GM21423 (cell line): ENCODE data around the gene CELF4.

ENCODE experiments used
- ATAC-seq: cut with Tn5 transposase; IDR thresholded peaks from one replicate; pipeline ENCODE4 v1.9.1; 2021; ENCODE audit warnings: mild to moderate bottlenecking, moderate library complexity; ENCODE audit not compliant: unreplicated experiment

CELF4 gene

DNA sequence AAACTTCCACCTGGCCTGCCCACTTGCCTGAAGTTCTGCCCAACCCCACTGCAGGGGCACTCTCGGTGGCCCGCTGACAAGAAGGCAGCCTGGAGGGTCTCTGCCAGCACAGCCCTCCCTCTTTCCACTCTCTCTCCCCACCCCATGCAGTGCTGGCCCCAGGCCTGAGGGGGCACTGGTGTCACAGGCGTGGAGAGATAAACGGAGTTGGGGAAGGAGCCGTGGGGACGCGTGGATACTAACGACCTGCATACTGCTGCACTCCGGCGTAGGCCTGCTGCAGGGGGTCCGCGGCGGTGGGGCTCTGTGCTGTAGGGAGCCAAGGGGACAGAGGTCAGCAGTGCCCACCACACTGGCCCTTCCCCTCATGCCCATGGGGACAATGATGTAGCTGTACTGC, 299.3 kb downstream of the CELF4 start:
- ATAC-seq: no peak

DNA sequence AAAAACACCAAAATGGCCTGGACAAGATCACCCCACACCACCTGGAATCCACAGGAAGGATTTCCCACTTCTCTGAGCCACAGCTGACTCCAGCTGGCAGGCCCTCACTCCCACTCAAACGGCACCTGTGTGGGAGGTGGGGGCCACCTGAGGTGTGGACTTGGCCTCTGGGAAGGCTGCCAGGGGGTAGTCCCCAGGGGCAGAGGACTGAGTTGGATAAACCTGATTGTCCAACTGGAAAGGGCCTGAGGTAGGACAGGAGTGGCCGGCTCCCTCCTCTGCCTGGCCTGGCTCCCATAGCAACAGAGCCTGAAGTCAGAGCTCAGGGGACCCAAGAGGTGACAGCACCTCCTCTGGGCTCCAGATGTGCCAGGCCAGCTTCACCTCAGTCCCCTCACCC, 300.2 kb downstream of the CELF4 start:
- ATAC-seq: no peak

DNA sequence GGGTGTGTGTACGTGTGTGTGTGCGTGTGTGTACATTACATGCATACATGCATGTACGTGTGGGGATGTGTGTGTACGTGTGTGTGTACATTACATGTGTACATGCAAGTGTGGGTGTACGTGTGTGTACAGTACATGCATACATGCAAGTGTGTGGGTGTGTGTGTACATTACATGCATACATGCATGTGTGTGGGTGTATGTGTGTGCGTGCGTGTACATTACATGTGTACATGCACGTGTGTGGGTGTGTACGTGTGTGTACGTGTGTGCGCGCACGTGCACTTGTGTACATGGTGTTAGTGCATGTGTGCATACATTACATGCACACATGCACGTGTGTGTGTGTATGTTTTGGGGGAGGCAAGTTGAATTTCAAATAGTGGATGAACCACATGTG, 300.6 kb downstream of the CELF4 start:
- ATAC-seq: no peak

DNA sequence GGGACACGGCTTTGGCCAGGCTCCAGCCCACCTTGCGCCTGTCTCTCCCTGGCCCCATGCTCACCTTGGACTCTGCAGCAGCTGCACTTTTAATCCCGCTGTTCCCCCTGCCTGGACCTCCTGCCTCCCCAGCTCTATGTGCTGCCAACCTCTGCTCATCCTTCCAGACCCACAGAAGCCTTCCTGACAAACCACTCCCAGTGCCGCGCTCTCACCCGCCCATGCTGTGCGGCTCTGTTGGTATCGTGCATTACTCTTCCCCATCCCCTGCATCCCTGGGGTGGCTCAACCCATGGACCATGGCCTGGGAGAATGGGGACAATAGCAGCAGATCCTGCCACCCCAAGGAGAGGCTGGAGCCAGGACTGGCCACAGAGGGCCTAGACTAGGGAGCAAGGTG, 303.6 kb downstream of the CELF4 start:
- no peak for ATAC-seq

DNA sequence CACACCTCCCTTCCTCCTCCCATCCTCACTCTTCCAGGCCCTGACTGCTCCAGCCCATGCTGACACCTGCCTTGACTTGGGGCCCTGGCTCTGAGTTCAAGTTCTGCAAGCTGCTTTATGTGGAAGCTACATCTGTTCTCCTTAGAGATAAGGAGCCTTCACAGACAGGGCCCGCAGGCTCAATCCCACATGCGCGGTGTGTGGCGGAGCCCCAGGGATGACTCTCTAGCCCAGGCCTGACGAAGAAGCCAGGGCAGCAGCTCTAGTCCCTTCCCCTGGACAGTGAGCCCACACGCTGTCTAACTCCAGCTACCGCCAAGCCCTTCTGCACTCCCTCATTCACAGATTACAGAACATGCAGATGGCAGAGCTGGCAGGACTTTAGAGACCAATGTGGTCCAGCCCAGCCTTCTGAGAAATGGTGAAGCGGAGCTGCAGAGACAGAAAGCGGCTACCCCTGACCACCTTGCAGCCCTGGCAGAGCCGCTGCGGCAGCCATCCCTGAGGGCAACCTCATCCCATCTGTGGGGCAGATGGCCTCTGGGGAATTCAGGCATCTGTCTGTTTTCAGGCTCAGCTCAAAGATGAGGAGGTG, 304.3 kb downstream of the CELF4 start:
- ATAC-seq: no peak

DNA sequence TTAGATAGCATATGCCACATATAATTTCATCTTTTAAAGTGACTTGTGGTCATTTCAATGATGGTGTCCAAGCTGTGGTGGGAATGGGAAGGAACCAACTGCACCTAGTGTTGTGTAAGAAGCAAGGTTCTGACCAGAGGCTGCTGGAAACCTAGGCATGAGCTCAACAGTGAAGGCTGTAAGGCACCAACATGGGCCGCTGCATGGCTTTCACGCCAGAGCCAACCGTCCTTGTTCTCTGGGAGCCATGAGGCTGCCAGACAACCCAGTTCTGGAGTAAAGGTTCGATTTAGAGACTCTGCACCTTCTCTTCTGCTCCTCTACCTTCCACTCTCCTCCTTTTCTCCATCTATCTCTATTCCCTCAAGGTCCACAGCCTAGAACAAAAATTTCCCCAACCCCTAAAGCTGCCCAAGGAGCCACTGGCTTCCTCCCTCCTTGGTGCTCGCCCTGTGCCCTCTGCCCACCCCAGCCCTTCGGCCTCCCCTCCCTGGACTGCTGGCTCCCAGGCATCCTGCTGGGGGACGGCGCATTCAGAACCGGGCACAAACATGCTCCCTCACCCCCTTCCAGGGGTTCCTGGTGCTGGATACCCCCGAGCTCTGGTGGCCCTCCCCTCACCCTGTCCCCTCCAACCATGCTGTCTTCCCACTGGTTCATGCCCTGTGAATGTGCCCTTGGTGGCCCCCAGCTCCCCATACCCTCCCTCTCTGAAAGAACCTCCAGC, 305.1 kb downstream of the CELF4 start:
- no peak for ATAC-seq

DNA sequence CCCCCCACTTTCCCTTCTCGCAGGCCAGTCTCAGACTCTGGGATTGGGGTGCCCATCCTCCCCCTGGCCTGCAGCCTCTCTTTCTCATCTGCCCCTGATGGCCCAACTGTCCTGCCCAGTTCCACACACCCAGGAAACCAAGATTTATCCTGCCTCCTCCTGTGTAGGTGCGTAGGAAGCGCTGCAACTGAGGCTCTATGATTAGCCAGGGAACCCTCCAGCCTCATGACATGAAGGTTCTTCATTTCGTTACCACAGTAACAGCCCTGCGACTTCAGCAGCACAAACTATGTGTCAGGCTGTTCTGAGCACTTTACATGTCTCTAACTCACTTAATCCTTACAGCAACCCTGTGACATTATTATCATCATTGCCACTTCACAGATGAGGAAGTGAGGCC, 305.9 kb downstream of the CELF4 start:
- no peak for ATAC-seq

DNA sequence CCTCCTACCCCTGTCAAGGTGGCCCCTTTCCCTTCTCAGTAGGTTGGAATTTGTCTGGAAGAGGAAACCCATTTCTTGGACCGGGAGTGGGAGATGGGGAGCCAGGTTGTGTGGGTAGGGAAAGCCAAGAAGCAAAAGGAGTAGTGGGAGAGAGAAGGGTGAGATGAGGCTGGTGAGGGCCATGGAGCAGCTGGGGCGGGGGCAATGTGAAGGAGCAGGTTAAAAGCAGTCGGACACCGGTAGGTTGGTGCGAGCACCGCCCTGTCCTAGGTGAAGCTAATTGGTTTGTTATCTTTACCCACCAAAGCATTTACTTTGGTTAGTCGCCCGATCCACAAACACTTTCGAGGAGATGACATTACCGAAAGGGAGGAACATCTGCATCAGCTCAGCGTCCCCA, 306.8 kb downstream of the CELF4 start:
- ATAC-seq: no peak

DNA sequence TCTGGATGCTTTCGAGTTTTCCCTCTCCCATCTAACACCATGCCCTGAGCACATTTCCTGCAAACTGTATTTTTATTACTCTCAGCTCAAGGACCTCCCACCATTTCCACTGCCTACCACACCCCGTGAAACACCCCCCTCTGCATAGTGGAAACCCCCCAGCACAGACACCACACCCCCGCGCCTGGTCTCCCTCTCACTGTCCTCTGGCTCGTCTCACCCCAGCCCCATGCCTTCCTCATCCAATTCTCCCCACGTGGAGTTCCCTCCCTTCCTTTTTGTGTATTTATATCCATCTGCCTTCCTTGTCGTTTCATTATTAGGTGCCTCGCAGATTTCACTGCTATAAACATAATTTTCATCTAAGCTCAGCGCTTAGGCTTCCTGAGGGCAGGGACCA, 307.5 kb downstream of the CELF4 start:
- ATAC-seq: no peak

DNA sequence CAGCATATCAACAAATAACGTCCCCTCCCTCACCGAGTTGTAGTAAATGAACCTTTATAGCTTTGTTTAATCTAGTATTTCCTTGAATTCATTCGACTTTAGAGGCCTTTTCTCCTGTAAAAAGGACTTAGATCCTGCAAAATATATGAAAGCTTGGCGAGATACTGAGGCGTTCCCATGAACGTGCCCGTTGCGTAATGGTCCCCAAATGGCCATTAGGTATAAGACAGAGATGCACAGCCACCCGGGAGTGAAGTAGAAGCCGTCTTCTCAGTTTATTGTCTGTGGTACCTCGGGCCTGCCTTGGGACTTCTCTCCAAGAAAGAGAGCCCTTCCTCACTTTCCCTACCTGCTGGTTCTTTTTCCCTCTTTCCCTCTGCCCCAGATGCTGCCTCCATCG, 310.6 kb downstream of the CELF4 start:
- no peak for ATAC-seq

DNA sequence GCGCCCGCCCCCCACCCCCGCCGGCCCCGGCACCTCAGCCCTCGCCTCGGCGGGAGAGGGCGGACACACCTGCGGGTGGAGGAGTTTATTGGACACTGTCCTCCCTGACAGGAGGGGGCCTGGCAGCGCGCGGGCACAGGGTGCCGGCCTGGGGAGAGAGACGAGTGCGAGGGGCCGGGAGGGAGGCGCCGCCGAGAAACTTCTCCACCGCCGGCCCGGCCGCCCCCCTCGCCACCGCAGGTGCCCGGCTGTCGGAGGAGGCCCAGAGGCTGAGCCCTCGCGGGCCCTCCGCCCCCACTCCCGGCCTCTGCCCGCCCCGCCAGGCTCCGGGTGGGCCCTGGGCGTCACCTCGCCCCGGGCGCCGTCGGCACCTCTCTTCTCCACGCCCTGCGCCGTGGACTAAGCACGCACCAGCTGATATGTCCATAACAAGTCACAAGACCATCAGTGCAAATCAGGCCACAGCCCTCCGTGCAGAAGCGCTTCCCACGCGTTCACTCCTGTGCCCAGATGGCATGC, 311.3 kb downstream of the CELF4 start:
- ATAC-seq: no peak

DNA sequence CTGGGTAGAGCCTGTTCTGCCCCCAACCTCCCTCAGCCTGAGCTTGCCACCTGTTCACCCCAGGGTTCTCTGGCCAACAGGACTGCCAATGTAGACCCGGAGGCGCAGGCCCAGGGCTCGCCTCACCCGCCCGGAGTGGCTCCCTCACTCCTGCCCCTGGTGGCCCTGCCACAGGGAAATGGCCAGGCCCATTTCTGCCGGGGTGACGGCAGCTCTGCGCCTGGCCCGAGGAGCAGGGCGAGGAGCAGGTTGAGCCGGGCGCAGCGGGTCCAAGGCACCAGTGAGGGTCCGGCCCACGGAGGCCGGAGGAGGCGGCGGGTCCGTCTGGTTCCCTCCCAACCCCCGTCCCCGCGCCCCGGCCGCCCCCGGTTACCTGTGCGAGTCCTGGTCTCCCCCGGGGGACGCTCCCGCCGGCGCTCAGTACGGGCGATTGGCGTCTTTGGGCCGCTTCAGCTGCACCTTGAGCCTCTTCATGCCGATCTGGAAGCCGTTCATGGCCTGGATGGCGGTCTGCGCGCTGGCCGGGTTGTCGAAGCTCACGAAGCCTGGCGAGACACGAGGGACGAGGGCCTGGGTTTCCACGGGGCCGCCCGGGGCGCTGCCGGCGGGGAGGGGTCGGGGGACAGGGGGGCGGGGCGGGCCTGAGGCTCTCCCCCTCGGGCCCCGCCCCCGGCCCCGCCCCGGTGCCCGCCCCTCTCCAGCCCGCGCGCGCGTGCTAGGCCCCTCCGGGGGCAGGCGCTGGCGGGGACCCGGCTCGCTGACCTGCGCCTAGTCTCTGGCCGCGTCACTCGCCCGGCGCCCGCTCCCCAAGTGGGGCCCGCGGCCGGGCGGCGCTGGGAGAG, 312.0 kb downstream of the CELF4 start:
- ATAC-seq: no peak

DNA sequence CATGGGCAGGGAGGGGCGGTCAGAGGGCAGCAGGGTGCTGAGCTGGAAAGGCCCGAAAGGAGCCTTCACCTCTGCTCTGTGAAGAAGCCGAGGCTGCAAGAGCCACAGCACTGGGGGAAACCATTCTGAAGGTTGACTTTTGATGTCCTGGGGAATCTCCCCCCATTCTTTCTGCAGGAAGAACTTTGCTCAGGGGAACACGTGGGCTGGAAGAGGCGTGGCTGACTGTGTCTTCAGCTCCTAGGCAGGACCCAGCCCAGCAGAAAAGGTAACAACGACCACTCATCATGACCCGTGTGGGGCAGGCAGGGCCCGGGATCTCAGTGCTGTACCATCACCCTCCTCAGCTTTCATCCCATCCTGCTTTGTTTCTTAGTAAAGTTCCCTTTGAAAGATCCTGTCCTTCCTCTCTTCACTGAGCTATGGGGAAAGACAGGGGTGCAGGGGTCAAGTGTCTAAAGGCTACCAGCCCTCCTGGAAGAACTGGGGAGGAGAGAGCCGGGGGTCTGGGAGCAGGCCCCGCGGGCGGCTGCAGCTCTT, 312.7 kb downstream of the CELF4 start:
- no peak for ATAC-seq

DNA sequence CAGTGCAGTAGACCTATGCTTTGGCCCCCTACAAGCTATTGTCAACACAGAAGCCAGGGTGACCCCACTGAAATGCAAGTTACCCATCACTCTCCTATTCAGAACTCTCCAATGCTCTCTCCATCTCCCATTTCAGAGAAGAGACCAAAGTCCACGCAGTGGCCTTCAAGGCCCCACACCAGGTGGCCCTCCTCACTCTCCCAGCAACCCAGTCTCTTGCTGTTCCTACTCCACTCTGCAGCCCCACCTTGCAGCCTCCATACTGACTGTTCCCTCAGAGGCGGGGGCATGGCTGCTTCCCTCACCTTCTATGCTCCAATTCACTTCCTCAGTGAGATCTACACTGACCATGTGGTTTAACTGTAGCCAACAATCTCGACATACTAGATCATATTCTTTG, 313.3 kb downstream of the CELF4 start:
- ATAC-seq: no peak

DNA sequence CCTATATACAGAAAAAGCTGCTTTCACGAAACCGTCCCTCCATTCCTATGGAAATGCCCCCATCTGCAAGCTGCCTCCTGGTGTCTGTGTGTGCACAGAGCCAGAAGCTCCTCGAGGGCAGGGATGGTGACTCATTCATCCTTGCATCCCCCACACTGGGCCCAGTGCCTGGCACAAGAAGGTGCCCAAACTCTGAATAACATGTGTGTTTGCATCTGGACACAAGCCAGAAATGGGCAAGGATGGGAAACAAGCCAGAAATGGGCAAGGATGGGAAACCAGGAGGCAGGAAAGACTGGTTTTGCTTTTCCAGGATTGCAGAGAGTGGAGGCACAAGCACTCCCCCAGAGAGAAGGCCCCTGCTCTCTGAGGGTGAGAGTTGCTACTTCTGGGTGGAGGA, 313.9 kb downstream of the CELF4 start:
- no peak for ATAC-seq

DNA sequence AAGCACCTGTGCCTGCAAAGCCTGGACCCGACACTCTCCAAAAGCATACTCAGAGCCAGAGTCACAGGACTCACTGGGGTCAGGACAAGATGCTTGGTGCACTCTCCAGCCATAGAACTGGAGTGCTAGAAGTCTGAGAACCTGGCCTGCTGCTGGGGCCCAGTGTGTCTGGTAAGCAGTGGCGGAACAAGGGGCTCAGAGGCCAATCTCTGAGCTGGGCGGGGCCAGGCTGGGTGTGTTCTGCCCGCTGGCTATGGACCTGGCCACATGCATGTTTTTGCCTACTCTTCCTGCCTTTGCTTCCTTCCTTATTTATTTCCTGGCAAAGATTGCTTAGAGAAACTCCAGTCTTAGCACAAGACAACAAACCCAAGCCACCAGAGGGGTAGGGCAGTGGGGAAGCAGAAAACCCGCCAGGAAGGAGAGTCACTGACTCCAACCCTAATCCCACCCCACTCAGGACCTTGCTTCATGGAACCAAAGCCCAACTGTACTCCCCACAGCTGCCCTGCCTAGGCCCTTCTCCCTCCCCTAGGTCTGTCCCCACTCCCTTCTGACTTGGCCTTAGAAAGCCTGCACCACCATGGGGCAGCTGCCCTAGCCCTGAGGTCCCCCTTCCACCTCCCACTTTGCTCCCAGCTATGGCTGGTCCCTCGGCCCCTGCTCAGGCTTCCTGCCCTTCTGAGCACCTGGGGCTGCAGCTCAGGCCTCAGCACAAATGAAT, 315.5 kb downstream of the CELF4 start:
- no peak for ATAC-seq

DNA sequence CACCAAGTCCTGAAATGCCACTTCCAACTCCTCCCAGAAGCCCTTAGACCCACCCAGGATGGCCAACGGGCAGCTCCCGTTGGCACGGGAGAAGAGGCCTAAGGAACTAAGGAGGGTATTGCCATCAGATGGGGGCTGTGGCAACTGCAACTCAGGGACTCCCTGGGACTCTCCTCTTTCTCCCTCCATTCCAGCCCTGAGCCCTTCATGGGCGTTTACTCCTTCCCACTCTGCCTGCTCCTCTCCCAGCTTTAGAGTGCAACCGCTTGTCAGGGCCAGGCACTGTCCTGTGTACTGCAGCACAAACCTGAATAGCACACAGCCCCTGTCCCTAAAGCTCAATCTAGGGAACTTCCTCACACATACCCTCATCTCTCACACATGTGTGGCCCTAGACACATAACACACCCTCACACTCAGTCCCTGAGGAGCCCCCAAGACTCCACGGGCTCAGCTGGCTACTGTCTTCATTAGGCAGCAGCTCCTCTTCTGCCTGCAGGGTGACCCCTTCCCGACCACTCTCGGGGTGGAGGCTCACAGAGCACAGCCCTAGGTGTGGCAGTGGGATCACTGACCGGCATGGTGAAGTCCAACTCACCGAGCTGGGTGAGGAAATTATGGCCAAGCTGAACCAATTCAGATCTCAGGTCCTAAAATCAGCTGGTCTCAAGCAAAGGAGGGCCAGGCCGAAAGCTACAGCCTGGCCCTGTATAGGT, 316.3 kb downstream of the CELF4 start:
- no peak for ATAC-seq

DNA sequence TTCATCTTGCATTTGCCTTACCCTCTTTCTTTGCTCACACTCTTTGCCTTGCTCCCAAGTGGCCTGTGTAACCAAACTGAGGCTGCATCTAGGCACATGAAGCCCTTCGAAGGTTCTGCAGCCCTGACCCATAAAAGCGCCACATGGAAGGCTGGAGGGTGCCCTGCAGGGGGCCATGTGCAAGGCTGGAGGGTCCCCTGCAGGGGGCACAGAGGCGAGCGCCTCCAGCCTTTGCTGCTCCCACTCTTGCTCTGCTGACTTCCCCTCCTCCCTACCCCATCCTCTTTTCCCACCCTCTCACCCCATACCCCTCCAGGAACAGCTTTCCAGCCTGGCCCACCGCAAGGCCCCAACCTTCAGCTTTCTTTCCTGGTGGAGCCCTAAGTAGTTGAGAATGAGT, 317.3 kb downstream of the CELF4 start:
- no peak for ATAC-seq

DNA sequence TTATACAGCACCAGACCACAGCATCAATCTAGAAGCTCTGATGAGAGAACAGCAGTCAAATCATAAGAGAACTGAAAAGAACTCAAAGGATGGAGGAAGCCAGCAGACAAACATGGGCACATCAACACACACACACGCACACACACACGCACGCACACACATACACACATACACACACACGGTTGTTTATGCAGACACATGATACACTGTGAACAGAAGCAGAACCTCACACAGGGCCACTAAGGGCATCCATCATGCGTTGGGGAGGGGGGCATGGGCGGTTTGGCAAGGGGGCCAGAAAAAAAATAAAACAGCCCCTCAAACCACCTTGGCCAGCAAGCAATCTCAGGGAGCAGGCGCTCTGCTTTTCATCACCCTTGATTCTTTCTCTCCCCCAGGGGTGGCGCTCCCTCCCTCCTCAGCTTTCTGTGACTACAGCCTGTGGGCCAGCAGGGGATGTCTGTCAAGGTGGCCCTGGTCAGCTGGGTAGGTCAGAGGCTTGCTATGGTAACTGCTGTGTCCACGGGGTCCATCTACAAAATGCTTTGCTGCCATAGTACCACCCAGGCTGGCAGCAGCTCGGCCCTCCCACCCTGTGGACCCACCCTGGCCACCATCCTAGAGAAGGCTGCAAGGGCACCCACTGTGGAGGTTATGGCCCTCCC, 318.0 kb downstream of the CELF4 start:
- ATAC-seq: no peak
